Right lobe of liver (tissue), 6 donors: ENCODE data around the gene RTP5. TPM values are rescaled to one million over a fixed set of nuclear protein-coding genes. Genes with fewer than 3 reads are reported as not detected.

Experiments used
- ATAC-seq, 4 donors: fragments of 200-7000 bp; cut with Tn5 transposase; one replicate each; pipeline ENCODE4 v1.9.1; 2020; ENCODE audit warnings: mild to moderate bottlenecking in 4 of 4, moderate library complexity in 4 of 4
- DNase-seq, 3 donors: peaks; one replicate each; pipeline ENCODE4 v3.0.0-alpha.2; 2020
- H3K27ac ChIP-seq, 3 donors: fragments of 200-600 bp; one replicate each; pipeline ENCODE4 v1.8.0; 2022
- H3K27me3 ChIP-seq, 2 donors: fragments of 200-600 bp; one replicate each; pipeline ENCODE4 v1.8.0; 2022
- H3K36me3 ChIP-seq, 4 donors: fragments of 200-600 bp; sonication (generic) in 1 of 4; one replicate each; pipeline versions ENCODE4 v1.5.1 to v1.8.0; 2017 to 2022; ENCODE audit warnings: control low read depth in 1 of 4
- H3K4me1 ChIP-seq, 4 donors: fragments of 200-600 bp; sonication (generic) in 1 of 4; one replicate each; pipeline versions ENCODE4 v1.5.1 to v1.8.0; 2017 to 2022; ENCODE audit warnings: control low read depth in 1 of 4
- H3K4me3 ChIP-seq, 3 donors: fragments of 200-600 bp; one replicate each; pipeline ENCODE4 v1.8.0; 2022
- H3K9me3 ChIP-seq, 4 donors: fragments of 200-600 bp; sonication (generic) in 1 of 4; one replicate each; pipeline versions ENCODE4 v1.5.1 to v1.8.0; 2017 to 2022; ENCODE audit warnings: control low read depth in 1 of 4
- CTCF ChIP-seq, 4 donors: fragments of 200-600 bp in 3 of 4; fragments of 450-650 bp in 1 of 4; IDR thresholded peaks; one replicate each; pipeline versions ENCODE4 v1.5.1 to v1.8.0; 2016 to 2022; ENCODE audit warnings: antibody characterized with exemption in 4 of 4, mild to moderate bottlenecking in 2 of 4
- POLR2A ChIP-seq: fragments of 450-650 bp; IDR thresholded peaks from one replicate; pipeline ENCODE4 v1.6.1; 2017; ENCODE audit warnings: antibody characterized with exemption, mild to moderate bottlenecking
- WGBS: methylation state at CpG from one replicate; pipeline ENCODE4 v1.1.6; 2018; ENCODE audit warnings: low coverage, low lambda C conversion rate; ENCODE audit not compliant: insufficient coverage; ENCODE audit errors: missing lambda C conversion rate; 5-methylcytosine and 5-hydroxymethylcytosine counted together
- intact Hi-C, 2 donors: fragments of 100-400 bp; cut with DNase I; formaldehyde crosslinking; loops; one replicate each; pipeline versions ENCODE4 v1.11.2 to v1.14.1; 2022
- total RNA-seq, 6 experiments: library from RNA; depleted of rRNA in 2 of 6; stranded (reverse); fragments of >200 nt in 2 of 6; fragmentation: NEBNext Ultra II Directional in 3 of 6; extraction: Animal tissue kit (Norgen Biotek cat#: 25700) in 3 of 6; gene quantifications; one replicate each; pipeline versions ENCODE4 v1.1.0 to v1.2.4, GENCODE V29; 2016 to 2023
- donor health status: DM: no; HTN: yes; CAD: no.
- donor health status: DM: no; HTN: no; CAD: no.
- donor health status: DM: no; HTN: no; CAD: no.
- donor health status: DM: no; HTN: yes; CAD: no.
- donor health status: DM: no; HTN: yes; CAD: no.

RTP5 gene
- total RNA-seq, 6 experiments from 2014 or later = not detected

DNA sequence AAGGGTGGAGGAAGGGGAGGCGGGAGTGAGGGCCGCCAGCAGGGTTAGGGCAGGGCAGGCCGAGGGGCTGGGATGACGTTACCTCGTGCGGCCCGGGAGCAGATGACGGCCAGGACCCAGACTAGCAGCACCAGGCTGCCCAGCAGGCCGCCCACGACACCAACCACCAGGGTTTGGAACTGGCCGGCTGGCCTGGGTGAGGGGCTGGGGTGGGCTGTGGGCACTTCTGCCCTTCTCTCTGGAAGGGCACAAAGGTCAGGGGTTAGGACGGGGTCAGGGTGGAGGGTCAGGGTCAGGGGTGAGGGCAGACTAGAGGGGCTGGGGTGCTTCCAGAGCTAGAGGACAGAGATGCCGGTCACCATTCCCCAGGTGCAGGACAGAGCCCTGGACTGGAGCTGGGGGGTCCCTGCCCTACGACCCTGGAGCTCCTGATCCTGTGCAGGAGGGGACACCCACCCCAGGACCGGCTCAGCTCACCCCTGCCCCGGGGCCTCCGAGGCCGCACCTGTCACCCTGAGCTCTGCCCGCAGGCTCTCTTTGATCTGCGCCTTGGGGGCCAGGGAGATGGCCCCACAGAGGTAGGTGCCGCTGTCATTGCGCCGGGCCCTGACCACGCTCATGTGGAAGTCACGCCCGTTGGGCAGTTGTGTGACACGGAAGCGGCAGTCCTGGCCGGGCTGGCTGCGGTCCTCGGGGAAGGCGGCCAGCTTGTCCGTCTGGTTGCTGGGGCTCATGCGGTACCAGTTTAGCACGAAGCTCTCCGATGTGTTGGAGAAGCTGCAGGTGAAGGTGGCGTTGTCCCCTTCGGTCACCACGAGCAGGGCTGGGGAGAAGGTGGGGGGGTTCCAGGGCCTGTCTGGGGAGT is 17.2 kb upstream of the RTP5 start:
- ATAC-seq = no peak

DNA sequence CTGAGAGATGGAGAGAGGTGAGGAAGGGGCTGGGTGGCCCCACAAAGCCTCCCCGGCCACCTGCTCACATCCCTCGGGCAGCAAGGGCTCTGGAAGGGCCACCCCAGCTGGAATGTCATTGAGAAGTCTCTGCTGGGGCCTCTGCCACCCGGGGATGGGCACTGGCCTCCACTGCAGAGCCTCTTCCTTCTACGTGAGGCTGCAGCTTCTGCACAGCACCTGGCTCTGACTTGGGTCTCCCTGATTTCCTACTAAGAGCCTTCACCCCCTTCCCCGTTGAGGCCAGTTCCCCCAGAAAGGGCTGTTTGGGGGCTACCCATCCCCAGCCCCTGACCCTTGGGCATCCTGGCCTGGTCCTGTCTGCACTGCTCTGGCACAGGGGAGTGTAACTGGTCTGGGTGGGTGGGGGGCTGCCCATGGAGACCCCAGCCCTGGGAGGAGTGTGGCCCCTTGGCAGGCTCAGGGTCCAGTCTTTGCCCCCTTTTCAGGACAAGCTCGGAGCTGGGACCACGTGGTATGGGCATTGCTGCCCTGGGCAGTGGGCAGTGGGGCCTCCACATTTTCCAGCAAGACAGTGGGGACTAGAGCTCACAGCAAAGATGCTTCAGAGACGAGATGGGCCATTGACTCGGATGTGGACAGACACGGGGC is 16.4 kb upstream of the RTP5 start:
- no peaks in the 10 kb centered on the region for H3K27me3 ChIP-seq
- TF ChIP-seq CTCF (IDR thresholded peaks at IDR 0.05) (no peak), POLR2A (no peak)
- DNase-seq = no peak
- WGBS = 100% methylated on average over 1 of the region's 10 CpGs
- H3K4me1 ChIP-seq = no peaks in the 10 kb centered on the region
- no peak overlapping the region for H3K4me3 ChIP-seq
- no peak for ATAC-seq
- no peaks in the 10 kb centered on the region for H3K9me3 ChIP-seq
- intact Hi-C loops = no loop called here
- no peak overlapping the region for H3K27ac ChIP-seq
- no peaks in the 10 kb centered on the region for H3K36me3 ChIP-seq

More for the DNA sequence above, 17.2 kb upstream of the RTP5 start:
- Histone ChIP-seq H3K27ac (no peak overlapping the region), H3K36me3 (no peaks in the 10 kb centered on the region), H3K4me1 (no peaks in the 10 kb centered on the region), H3K27me3 (no peaks in the 10 kb centered on the region), H3K9me3 (no peaks in the 10 kb centered on the region), H3K4me3 (no peak overlapping the region)
- intact Hi-C loops = no loop called here
- WGBS = no CpG with 5 or more reads among the region's 39 CpGs
- TF ChIP-seq CTCF (IDR thresholded peaks at IDR 0.05) (no peak), POLR2A (no peak)
- no peak for DNase-seq

GRCh38 chr2:241853651-241854341 is 15.7 kb upstream of the RTP5 start:
- Histone ChIP-seq H3K4me3 (no peak overlapping the region), H3K27me3 (no peaks in the 10 kb centered on the region), H3K36me3 (no peaks in the 10 kb centered on the region), H3K4me1 (no peaks in the 10 kb centered on the region), H3K9me3 (no peaks in the 10 kb centered on the region), H3K27ac (no peak overlapping the region)
- WGBS = 90% methylated on average over 2 of the region's 27 CpGs
- peak in 2 of 3 donors; percentile 44 to 49 for DNase-seq
- no peak for ATAC-seq
- intact Hi-C loops = no loop called here
- TF ChIP-seq POLR2A = no peak
- TF ChIP-seq CTCF (IDR thresholded peaks at IDR 0.05) = no peak

DNA sequence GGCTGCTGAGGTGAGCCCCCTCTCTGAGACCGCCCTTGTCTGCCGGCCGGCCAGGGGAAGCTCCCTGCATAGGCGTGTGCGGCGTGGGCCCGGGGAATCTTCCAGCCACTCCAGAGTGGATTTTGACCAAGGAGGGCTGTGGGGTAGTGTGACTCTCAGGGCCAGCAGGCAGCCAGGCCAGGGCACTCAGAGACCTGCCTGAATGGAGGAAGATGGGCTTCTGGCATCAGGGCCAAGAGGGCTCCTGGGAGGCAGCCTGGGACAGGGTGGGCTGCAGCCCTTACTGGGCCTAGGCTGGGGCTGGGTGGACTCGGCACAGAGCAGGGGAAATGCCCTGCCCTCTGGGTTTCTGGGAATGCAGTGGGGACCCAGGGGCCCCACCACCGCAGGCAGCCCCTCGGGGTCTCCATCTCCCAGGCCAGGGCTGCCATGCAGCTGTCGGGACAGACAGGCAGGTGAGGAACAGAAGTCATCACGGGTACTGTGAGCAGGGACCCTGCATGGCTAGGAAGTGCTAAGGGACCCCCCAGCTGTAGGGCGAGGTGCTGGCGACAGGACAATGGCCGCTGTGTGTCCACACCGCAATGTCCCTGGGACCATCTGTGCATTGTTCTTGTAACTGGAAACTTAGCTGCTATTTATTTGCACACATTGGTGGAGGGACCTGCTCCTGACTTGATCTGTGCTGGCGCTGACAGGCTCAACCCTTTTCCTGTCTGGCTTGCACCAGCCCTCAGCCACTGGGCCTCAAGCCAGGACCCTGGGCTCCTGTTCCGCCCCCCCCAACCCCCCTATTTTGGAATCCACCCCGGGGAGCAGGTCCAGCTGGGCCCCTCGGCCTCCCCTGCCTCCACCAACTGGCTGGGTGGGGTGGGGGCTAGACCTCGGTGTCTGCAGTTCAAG is 14.9 kb upstream of the RTP5 start:
- TF ChIP-seq CTCF (IDR thresholded peaks at IDR 0.05) (no peak), POLR2A (no peak)
- no peaks in the 10 kb centered on the region for H3K9me3 ChIP-seq
- no peak overlapping the region for H3K4me3 ChIP-seq
- H3K27me3 ChIP-seq = no peaks in the 10 kb centered on the region
- no peaks in the 10 kb centered on the region for H3K36me3 ChIP-seq
- no peak overlapping the region for H3K27ac ChIP-seq
- peak in 2 of 3 donors; percentile 19 to 41 for DNase-seq
- ATAC-seq = no peak
- intact Hi-C loops = no loop called here
- H3K4me1 ChIP-seq = no peaks in the 10 kb centered on the region
- no CpG with 5 or more reads among the region's 21 CpGs for WGBS
